Measurements from ENCODE around the gene TIMELESS.
"Not testable (repeated sequence)": the region's sequence is repeated elsewhere in the genome, so short reads cannot be mapped to it uniquely, and the experiment has no call there.

DNA sequence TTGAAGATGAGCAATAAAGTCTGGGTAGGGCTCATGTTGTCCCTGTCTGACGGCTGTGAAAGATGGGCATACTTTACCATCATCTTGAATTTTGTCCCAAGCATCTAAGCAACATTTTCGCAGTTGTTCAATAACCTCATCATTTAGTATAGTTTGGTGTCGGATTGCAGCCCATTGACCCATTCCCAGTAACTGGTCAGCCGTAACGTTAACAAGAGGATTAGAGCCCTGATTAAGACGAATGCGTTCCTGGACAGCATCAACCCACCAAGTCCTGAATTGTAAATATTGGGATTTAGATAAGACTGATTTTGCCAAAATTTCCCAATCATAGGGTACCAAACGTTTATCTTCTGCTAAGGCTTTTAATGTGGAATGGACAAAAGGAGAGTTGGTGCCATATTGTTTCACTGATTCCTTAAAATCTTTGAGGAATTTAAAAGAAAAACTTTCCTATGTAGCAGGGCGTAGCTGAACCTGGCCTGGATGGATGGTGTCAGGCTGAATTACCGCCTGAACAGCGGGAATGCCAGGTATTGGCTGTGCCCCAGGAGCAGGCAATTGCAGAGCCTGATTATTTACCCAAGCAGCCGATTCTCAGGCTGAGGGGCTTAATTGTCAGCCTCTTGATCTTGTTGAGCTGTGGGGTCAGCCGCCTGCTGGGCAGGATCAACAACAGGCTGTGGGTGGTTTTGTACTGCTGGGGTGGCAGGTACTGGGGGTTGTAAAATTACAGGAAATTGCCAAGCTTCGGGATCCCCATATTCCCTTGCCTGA, 49.1 kb upstream of the TIMELESS start:
- TF ChIP-seq, protein P1, sequence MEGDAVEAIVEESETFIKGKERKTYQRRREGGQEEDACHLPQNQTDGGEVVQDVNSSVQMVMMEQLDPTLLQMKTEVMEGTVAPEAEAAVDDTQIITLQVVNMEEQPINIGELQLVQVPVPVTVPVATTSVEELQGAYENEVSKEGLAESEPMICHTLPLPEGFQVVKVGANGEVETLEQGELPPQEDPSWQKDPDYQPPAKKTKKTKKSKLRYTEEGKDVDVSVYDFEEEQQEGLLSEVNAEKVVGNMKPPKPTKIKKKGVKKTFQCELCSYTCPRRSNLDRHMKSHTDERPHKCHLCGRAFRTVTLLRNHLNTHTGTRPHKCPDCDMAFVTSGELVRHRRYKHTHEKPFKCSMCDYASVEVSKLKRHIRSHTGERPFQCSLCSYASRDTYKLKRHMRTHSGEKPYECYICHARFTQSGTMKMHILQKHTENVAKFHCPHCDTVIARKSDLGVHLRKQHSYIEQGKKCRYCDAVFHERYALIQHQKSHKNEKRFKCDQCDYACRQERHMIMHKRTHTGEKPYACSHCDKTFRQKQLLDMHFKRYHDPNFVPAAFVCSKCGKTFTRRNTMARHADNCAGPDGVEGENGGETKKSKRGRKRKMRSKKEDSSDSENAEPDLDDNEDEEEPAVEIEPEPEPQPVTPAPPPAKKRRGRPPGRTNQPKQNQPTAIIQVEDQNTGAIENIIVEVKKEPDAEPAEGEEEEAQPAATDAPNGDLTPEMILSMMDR (IDR thresholded peaks at IDR 0.05) = not testable (repeated sequence)
- TF ChIP-seq POLR2A, POLR2AphosphoS5 (IDR thresholded peaks at IDR 0.05): not testable (repeated sequence)

Data from prostate gland (tissue), 2 donors.